ENCODE data around the gene LYPD5.

DNA sequence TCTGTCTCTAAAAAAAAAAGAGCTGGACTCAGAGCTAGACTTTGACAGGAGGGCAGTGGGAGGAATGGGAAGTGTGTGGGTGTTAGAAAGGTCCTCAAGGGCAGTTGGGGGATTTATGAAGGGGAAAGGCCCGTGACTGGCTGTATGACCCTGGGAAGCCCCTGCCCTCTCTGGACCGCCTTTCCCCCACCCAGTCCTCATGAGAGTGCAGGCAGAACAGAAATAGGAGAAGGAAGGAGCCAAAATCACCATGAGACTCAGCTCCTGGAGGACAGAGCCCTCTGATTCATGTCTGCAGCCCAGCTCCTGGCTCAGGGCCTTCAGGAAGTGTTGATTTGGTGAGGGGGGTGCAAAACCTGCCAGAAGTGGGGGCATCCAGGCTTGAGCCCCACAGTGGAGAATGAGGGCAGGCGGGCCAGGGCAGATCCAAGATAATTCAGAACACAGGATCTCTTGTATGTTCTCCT, 38.7 kb downstream of the LYPD5 start:
- TF ChIP-seq, protein P1, sequence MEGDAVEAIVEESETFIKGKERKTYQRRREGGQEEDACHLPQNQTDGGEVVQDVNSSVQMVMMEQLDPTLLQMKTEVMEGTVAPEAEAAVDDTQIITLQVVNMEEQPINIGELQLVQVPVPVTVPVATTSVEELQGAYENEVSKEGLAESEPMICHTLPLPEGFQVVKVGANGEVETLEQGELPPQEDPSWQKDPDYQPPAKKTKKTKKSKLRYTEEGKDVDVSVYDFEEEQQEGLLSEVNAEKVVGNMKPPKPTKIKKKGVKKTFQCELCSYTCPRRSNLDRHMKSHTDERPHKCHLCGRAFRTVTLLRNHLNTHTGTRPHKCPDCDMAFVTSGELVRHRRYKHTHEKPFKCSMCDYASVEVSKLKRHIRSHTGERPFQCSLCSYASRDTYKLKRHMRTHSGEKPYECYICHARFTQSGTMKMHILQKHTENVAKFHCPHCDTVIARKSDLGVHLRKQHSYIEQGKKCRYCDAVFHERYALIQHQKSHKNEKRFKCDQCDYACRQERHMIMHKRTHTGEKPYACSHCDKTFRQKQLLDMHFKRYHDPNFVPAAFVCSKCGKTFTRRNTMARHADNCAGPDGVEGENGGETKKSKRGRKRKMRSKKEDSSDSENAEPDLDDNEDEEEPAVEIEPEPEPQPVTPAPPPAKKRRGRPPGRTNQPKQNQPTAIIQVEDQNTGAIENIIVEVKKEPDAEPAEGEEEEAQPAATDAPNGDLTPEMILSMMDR (IDR thresholded peaks at IDR 0.05): no peak
- no peak for TF ChIP-seq POLR2A (IDR thresholded peaks at IDR 0.05)
